ENCODE results near the gene ASXL3. TPM values are rescaled to one million over a fixed set of nuclear protein-coding genes. Genes with fewer than 3 reads are reported as not detected.

Gene ASXL3
- polyA plus RNA-seq, 3 donors, result 0.11 to 0.24 (median 0.18) TPM

- no peak overlapping the region for H3K27ac ChIP-seq (ENCODE audit: low read depth, low read length)
- WGBS, 3 donors, result 38 to 72% (median 48%) methylated on average over 9 of the region's 9 CpGs
These were observed 171.8 kb downstream of the ASXL3 start for GRCh38 chr18:33749834-33750233.

DNA sequence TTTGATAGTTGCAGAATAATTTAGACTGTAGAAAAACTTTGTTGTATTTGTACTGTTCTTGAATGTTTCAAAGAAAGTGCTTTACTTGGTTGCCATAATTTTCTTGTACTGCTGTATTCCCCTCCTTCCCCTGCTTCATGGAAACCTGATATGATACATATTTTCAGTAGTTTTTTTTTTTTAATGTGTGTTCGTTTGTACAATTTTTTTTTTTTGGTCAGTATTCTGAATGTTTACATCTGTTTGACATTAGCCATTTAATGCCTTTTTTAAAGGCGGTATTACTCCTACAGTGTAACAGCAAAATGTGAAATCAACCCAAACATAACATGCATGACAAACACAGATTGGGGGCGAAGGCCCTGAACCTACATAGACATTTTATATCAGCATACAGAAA, 172.3 kb downstream of the ASXL3 start:
- 62 to 76% (median 67%) methylated on average over 3 of the region's 3 CpGs for WGBS, 3 donors
- no peak overlapping the region for H3K27ac ChIP-seq (ENCODE audit: low read depth, low read length)

- 27 to 38% (median 35%) methylated on average over 4 of the region's 4 CpGs for WGBS, 3 donors
- no peak overlapping the region for H3K27ac ChIP-seq (ENCODE audit: low read depth, low read length)
These were observed 173.7 kb downstream of the ASXL3 start for GRCh38 chr18:33751613-33752221.

DNA sequence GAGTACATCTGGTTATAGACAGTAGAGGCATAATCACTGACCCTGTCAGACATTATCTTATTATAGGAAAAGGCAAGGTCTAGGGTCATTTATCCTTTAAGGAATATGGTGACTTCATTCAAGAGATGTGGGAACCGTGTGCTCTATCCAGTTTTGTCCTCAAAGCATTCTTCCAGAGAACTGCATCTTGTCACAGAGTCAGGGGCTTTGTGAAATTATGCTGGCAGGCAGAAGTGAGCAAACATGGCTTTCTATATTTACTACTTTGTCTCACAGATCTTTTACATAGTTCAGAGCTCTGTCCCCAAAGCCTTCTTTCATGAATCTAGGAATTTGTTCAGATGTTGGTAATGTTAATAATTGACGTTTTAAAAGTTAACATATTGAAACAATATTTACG, 177.4 kb downstream of the ASXL3 start:
- no peak overlapping the region for H3K27ac ChIP-seq (ENCODE audit: low read depth, low read length)
- WGBS, 3 donors, result 22 to 63% (median 60%) methylated on average over 3 of the region's 3 CpGs

- 46 to 47% (median 46%) methylated on average over 6 of the region's 6 CpGs for WGBS, 3 donors
- H3K27ac ChIP-seq (ENCODE audit: low read depth, low read length), result no peak overlapping the region
These were observed 178.0 kb downstream of the ASXL3 start for GRCh38 chr18:33755931-33756560.

DNA sequence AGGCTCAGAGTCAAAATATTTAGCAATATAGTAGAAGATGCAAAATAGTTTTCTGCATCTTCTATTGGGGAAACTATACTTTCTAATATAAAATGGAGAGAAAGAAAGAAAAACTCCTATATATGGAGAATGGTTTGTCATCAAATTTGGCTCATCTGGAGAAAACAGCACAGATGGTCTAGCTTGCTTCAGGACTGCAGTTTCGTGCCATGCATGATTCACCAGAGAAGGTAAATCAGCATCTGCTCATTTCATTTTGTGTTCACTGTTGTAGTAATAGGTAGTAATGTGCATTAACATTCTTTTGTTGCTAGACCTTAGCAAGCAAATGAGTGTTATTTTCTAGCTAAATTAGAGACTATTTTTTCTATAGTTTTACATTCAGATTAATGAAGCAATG, 179.0 kb downstream of the ASXL3 start:
- no peak overlapping the region for H3K27ac ChIP-seq (ENCODE audit: low read depth, low read length)
- 65 to 80% (median 71%) methylated on average over 1 of the region's 1 CpG for WGBS, 3 donors

DNA sequence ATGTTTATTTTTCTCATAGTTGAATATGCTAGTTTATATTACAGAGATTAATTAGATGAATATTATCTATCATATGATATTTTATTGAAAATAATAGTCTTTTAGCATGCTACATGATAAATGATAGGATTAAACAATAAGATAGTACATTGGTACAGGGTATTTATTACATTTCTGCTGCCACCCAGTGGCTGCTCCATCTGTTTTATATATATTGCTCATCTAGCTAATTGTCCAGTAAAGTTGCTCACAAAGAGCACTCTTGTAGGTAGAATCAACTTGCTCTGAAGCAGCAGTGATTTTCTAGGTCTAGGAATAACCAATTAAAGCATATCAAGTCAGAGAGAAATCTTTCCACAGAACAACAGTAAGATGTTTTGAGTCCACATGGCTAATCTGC, 183.3 kb downstream of the ASXL3 start:
- H3K27ac ChIP-seq (ENCODE audit: low read depth, low read length), result no peak overlapping the region

GRCh38 chr18:33781429-33781828, 203.4 kb downstream of the ASXL3 start:
- H3K27ac ChIP-seq (ENCODE audit: low read depth, low read length), result no peak overlapping the region

Other genes with a start within 250 kb of the ASXL3 start
- 10 to 100 TPM in 1 of 3 donors, 1 to 10 TPM in 1, under 1 TPM in 1; 0.48 to 12.9 (median 6.1) TPM for gene CCDC178, start 137.5 kb upstream of the ASXL3 start, polyA plus RNA-seq